AG20443 (cell line): ENCODE results near the gene KCNK1.
"Not testable (repeated sequence)": the region's sequence is repeated elsewhere in the genome, so short reads cannot be mapped to it uniquely, and the experiment has no call there.

Experiments used
- DNase-seq: peaks from one replicate; pipeline ENCODE4 v3.0.0; 2012; ENCODE audit warnings: low spot score, mixed read lengths

Gene KCNK1

DNA sequence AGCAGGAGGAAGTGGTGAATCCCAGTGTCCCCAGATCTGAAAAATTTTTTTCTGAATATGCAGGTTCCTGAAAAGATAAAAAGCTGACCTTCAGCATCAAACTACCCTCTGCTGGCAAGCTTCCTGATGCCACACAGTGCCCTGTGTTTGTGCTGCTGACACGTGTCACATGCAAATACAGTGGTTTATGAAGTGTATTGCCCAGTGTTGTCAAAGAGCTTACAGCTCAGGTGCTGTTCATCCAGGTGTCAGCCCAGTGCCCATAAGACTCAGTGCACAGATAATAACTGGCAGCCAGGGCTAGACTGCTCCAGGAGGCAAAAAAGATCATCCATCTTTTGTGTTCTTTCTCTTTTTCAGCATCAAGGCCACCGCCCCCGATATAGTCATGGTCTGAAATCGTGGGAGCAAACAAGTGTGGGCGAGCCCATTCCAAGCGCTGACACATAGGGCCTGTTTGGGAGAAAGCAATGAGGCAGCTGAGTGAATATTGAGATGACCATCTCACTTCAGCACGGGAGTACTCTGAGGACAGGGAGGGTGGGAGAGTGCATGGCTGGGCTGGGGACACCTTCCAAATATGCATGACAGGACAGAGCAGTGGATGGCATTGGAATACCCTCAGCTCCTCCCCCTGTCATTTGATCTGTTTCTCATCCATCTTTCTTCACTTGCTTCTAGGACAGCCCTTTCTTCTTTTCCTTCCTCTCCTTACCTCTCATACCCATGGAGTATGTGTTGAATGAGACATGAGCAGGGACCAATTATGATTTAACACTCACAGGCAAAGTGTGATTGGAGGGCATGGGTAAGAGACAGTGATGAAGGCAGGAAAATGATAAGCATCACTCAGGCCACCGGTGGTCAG is 6.4 kb upstream of the KCNK1 start:
- DNase-seq: no peak

DNA sequence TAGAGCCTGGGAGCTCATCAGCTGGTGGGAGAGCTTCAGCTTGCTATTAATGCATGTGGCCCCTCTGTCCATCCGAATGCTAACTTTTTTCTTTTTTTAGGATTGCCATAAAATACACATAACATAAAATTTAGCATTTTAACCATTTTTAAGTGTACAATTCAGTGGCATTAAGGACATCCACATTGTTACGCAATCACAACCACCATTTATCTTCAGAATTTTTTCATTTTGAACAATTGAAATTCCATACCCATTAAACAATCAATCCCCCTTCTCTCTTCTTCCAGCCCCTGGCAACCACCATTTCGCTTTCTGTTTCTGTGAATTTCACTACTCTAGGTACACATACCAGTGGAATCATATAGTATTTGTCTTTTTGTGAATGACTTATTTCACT is 4.9 kb upstream of the KCNK1 start:
- DNase-seq: no peak

DNA sequence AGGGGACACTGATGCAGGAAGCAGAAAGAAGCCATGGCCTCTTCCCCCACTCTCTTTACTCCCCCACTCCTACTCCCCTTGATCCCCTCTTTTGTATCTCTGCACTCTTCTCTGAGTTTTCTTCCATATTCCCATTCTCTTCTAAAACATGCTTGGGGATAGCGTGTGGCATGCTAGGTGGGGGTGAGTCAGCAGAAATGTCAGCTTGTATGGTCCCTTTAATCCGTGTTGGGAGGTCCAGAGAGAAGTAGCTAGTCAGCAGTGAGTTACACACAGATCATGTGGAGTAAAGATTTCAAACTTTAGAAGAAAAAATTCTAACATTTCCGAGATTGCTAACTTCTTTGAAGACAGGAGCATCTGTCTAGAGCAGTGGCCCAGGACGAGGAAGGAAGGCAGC is 4.0 kb upstream of the KCNK1 start:
- no peak for DNase-seq

DNA sequence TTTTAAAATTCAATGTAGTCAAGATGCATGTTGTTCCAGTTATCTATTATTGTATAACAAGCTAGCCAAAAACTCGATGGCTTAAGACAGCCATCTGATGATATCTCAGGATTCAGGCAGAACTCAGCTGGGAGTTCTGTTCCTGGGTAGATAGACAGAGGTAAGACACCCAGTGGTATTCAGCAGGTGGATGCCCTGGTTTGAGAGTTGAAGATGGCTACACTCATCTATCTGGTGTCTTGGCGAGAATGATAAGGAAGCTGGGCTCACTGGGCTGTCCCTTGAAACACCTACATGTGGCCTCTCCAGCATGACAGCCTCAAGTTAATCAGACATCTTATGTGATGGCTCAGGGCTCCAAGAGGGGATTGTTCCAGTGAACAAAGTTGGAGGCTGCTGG is 3.3 kb upstream of the KCNK1 start:
- DNase-seq: no peak

DNA sequence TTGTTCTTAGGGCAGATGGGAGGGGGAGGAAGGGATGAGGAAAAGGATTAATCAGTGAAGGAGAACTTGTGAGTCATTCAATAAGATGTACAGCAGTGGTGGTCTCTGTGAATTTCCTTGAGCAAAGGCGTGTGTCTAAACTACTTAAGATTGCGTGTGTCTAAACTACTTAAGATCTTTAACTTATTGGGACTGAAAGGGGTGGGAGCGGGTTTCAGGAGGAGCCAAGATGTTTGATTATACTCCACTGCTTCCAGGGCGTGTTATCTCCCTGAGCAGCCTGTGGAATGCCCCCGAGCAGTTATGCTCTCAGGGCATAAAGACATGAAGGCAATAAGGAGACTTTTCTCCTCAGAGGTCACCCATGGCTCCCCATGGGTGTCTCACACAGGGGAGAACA is 2.5 kb upstream of the KCNK1 start:
- not testable (repeated sequence) for DNase-seq

DNA sequence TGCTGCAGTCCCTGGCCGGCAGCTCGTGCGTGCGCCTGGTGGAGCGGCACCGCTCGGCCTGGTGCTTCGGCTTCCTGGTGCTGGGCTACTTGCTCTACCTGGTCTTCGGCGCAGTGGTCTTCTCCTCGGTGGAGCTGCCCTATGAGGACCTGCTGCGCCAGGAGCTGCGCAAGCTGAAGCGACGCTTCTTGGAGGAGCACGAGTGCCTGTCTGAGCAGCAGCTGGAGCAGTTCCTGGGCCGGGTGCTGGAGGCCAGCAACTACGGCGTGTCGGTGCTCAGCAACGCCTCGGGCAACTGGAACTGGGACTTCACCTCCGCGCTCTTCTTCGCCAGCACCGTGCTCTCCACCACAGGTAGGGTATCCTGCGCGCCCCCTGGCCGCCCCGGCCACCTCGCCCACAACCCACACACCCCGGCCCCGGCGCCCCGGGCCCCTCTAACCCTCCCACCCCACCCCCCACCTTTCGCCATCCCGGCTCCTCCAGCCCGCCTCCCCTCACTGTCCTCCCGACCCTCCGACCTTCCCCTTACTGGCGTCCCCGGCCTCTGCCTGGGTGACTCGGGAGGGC is 352 bp downstream of the KCNK1 start:
- peak; percentile 74 for DNase-seq

DNA sequence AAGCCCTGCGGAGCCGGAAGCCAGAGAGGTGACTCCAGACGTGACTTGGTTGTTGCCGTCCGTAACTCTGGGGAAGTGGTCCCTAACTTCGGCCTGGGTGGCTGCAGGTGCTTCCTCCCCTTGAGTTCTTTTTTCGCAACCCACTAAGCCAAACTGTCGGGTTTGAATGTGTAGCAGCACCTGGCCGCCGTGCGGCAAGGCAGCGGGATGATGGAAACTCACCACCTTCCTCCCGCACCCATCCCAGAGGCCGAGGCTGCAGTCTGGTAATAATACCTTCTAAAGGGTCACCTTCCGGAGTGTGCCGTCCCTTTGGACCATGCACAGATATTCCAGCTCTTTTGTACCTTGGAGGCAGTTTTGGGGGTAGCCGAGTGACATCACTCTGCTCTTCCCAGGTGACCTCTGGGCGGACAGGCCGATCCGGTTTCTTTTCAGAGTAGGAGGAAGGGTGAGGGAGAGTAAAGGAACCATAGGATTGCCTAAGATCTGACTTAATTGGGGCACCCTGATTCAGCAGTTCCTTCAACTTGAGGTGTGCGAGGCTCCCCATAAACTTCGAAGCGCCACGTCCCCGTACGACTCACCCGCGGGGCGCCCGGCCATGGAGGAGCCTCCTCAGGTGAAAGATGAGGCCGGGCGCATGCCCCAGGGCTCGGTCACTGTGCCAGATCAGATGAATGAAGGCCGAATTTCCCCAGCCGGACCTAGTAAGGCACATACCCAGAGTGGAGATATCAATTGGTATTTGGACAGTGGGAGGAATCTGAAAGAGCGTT is 1.0 kb downstream of the KCNK1 start:
- DNase-seq: no peak

DNA sequence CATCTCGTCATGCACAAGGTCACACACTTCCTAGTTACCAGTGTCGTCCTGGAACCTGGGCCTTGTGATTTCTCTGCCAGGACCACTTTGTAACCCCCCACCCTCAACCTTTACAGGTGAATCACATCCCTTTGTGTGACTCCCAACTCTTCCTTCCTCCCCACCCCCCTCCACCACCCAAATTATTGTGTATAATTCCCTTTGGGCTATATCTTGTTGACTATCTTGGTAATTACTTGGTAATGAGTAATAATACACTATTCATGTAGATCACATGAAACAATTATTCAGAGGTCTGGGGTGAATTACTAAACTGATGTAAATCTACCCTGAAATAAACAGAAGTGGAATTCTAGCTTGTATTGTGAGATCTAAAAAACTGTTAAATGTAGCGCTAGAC is 1.7 kb downstream of the KCNK1 start:
- DNase-seq: no peak

DNA sequence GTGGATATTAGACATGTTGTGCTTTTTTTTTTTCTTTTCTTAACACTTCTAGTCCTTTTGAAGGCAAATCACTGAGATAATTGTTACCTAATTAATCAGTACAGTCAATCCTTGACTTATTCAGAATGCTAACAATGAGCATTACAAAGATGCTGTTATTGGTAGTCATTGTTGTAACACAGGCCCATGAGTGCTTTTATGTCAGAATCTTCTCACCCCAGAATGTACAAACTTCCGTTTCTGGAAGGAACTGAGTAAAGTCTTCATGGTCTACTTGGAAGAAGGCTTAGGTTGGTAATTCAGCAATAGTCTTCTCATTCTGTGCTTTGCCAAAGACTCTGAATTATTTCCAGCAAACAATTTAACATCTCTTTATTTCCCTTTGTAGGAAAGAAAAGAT is 3.1 kb downstream of the KCNK1 start:
- no peak for DNase-seq

DNA sequence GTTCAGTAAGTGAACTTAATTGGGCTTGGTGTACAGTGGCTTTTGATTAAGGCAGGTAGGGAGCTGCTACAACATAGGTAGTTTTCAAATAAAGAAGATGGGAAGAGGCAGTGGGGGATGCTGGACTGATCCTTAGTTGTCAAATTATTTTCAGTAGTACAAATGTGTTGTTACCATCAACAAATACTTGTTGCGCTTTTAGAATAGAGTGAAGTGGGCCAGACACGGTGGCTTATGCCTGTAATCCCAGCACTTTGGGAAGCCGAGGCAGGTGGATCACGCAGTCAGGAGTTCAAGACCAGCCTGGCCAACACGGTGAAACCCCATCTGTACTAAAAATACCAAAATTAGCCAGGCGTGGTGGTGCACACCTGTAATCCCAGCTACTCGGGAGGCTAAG is 5.5 kb downstream of the KCNK1 start:
- not testable (repeated sequence) for DNase-seq

DNA sequence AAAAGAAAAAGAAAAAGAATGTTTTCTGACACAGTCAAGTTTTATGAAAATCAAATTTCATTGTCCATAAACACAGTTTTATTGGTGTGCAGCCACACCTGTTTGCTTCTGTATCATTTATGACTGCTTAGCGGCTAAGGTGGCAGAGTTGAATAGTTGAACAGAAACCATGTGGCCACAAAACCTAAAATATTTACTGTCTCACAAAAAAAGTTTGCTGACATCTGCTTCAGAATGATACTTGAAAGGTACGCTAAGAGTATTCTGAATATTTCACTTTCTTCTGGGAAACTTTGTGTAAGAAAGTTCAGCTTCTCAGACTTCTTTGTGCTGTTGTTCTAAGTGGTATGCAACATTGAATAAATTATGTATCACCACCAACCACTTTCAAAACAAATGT is 6.2 kb downstream of the KCNK1 start:
- no peak for DNase-seq

DNA sequence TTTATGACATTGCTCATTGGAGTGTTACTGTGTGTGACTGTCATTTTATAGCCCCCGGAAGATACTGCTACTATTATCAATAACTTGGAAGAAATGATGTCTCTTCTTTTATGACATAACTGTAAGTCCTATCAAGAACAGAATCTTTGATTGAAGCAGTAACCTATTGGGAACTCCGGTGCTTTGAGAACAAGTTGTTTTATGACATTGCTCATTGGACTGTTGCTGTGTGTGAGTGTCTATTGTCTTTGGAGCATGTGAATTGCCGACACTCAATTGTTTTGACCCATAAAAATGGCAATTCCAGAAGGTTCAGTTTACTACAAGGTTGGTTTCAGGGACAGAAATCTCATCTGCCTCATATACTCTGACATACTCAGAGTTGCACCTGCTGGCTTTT is 8.0 kb downstream of the KCNK1 start:
- no peak for DNase-seq

DNA sequence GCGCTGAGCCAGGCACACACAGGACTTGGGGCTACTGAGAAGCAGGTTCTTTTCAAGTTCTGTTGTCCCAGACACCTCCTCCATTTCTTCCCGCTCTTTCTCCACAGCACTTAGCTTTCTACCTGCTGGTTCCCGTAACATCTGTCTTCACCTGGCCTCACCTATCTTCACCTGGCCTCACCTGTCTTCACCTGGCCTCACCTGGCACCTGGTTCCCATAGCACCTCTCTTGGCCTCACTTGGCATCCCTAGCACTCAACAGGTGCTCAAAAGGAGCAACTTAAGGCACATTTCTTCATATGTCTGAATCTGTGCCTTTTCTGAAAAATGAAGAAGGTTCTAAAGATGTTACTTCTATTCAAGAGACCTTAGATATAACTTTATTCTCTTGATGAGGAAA is 10.4 kb downstream of the KCNK1 start:
- DNase-seq: no peak

DNA sequence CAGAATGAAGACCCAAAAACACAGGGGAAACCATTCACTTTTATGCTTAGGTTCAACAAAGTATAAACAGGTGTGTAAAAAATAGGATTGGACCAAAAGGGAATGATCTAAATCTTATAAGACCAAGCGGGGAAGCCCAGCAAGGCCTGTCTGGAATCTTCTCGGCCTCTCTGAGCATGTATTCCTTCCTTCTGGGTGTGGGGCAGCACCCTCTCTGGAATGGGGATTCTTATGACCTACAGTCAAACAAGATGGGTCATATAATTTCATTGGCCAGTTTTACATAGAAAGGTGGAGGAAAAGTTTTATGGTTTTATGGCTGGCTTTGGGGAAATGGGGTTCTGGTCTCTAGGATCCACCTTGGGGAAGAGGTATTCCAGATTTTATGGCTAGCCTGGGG is 11.2 kb downstream of the KCNK1 start:
- no peak for DNase-seq

DNA sequence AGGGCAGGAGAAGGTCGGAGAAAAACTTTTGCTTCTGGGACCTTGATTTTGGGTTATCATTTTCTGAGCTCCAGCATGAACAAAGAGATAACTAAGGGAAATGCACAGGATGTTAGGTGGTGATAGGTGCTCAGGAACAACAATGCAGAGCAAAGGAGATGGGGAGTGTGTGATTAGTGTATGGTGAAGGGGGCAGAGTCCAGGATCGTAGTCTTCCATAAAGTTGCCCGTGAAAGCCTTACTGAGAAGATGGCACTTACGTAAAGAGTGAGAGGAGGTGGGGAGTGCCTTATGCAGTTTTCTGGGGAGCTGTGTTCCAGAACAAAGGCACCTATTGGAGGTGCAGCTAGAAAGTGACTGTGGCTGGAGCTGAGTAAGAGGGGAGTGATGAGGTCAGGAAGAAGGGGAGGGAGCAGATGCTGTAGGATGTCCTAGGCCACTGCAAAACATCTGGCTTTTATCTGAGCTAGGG is 11.6 kb downstream of the KCNK1 start:
- no peak for DNase-seq

DNA sequence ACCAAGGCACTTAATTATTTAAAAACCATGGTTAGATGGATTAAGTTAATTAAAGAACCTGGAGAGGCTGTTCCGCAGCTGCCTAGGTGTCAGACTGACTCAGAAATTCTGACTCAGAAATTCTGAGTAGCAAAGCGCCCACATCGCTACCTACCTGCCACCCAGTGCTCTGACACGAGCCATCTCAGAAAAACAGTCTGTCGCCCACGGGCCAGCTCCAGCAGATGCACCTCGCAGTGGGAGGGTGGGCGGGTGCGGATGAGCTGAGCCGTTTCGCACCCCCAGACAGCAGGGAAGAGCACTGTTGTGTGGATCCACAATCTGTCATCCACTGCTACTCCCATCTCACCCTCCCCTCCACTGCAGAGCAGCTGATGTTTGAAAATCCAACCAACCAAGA is 13.5 kb downstream of the KCNK1 start:
- DNase-seq: no peak

DNA sequence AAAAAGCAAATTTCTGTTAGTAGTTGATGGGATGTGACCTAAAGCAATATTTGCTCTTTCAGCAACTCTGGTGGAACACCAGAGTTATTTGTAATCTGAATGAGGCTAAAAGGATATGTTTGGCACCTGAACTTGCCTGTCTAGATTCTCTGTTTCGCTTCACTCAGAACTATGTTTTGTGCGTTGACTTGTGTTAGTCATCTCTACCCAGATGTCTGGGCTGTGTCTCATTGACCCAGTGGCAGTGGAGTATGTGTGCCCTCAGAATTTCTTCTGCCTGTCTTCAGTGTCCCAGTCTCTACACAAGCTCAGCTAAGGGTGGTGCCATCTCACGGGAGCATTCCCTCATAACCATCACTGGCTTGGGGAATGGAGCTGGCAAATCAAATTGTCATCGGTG is 13.9 kb downstream of the KCNK1 start:
- no peak for DNase-seq

DNA sequence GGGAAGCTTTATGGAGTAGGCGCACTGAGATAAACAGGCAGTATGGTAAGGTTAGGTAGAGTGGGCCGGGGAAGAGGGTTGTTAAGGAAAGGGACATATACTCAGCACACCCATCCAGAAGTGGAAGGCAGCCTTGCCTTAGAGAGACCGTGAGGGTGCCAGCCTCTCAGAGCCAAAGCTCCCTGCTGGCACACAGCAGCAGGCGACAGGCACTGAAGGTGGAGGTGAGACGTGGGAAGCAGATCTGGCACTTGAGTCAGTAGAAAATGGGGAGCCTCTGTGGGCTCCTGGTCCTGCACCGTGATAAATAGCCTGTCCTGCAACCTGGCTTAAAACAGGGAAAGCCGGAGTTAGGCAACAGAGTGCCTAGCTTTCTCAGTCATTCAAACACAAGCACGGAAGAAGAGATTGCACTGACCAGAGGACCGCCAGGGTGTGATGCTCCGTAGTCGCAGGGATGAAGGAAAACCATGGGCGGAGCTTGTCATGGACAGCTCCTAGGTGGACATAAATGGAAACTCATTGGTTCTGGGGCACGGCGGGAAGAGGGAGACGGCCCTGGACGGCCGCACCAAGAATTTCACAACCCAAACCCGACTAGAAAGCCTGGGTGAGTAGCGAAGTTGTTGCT is 15.5 kb downstream of the KCNK1 start:
- no peak for DNase-seq

DNA sequence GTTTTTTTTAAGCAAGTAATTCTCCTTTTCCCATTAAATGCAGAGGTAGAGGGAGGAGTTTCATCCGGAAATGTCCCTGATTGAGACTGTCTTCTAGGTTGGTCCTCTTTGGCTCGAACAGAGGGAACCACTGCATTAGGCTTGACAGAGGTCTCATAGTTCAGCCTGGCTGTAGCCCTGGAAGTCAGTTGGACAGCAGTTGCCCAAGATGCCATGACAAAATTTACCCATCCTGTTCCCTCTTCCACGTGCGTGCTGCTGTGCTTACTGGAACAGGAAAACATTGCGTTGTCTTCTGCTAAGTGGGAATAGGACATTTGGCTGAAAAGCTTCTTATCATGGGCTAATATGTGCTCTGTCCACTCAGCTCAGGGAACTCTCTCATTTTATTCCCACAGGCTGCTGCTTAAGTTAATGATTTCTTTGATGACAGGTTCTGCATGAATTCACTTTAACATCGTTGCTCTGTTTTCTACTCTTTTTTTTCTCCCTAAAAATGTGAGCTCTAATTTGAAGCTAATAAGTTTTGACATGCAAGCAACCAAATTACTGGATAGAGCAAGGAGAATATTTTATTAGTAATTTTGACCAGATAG is 18.0 kb downstream of the KCNK1 start:
- DNase-seq: no peak

DNA sequence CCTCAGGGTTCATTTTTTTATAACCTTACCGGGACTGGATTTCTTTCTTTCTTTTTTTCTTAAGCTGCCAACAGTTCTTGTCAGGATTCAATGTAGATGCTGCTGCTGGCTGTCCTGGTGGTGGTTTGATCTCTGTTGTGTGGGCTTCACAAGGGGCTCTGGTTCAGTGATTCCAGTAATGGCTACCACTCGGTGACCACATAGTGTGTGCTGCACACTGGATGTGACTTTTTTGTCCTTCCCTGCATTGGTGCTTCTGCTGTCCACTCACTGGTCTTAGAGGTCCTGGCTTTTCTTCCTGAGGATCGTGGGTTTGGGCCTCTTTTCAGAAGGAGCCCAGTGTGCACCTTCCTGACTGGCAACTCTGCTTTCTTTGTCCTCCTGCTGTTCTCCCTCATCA is 18.5 kb downstream of the KCNK1 start:
- DNase-seq: no peak

DNA sequence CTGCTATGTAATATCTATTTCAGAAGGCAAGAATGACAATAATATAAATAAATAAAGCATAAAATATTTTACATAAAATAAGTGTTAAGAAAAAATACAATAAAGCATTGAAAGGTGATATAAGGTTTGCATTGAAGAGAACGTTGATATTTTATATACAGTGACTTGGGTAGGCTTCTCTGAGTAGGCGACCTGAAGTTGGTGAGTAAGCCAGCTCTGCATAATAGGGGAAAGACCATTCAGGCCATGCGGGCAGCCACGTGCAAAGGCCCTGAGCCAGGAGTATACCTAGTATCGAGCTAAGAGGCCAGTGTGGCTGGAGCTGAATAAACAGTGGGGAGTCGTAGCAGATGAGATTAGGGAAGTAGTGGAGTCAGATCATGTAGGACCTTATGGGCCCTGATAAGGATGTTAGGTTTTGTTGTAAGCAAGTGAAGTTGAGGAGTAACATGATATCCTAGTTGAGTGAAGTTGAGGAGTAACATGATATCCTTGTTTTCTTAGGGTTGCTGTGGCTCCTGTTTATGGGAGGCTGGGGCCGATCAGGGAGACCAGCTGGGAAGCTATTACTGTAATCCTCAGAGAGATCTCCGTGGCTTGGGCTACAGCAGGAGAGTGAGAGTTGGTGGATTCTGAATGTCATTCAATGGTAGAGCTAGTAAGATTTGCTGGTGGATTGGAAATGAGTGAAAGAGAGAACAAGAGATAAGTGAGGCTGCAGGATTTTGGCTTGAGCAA is 22.0 kb downstream of the KCNK1 start:
- no peak for DNase-seq

DNA sequence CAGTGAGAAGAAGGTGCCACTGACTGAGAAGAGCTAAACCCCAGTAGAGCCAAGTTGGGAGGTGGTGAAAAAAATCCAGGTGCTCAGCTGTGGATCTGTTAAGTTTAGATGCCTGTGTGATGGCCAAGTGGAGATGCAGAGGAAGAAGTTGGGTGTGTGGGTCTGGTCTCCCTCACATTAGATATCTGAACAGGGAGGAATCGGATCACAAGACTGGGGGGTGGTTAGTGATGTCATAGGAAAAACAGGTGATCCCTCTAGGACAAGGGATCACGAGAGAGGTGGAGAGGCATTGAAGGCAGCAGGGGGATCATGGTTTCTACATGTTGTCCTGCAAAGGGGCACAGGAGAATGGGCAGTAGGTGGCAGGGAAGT is 22.6 kb downstream of the KCNK1 start:
- no peak for DNase-seq
